HepG2 (cell line): ENCODE results near the gene CCDC9B. TPM values are rescaled to one million over a fixed set of nuclear protein-coding genes. Genes with fewer than 3 reads are reported as not detected.

Experiments used
- ELF3 ChIP-seq: IDR thresholded peaks from 2 replicates; pipeline ENCODE4 v1.6.1; 2016; ENCODE audit warnings: missing genetic modification reagents, missing compliant biosample characterization
- HNRNPH1 ChIP-seq: fragments of 200-400 bp; formaldehyde crosslinking; optimal IDR thresholded peaks from 2 replicates; pipeline ENCODE3; 2017; ENCODE audit warnings: mild to moderate bottlenecking, low read depth, low read length
- HOXA9 ChIP-seq: sonication (generic); formaldehyde crosslinking; IDR thresholded peaks from 2 replicates; pipeline ENCODE4 v1.8.1; 2022; ENCODE audit warnings: missing genetic modification reagents, mild to moderate bottlenecking, moderate library complexity, borderline replicate concordance
- MYC ChIP-seq: sonication (generic); formaldehyde crosslinking; IDR thresholded peaks from 2 replicates; pipeline ENCODE4 v1.9.0; 2021; ENCODE audit warnings: missing genetic modification reagents, borderline replicate concordance
- PHF21A ChIP-seq: sonication (generic); formaldehyde crosslinking; IDR thresholded peaks from 2 replicates; pipeline ENCODE4 v1.5.0; 2020; ENCODE audit warnings: mild to moderate bottlenecking, missing genetic modification reagents
- REPIN1 ChIP-seq: sonication (generic); formaldehyde crosslinking; IDR thresholded peaks from 2 replicates; pipeline ENCODE4 v1.8.0; 2022; ENCODE audit warnings: missing genetic modification reagents, low read depth, mild to moderate bottlenecking, borderline replicate concordance
- RNF2 ChIP-seq: fragments of 450-650 bp; conservative IDR thresholded peaks from 2 replicates; pipeline ENCODE4 v1.6.1; 2016; ENCODE audit warnings: low read depth
- SMC3 ChIP-seq: IDR thresholded peaks from 2 replicates; pipeline ENCODE4 v1.6.1; 2011; ENCODE audit warnings: low read length, improper control_type of control experiment
- SP2 ChIP-seq: sonication (generic); formaldehyde crosslinking; IDR thresholded peaks from 2 replicates; pipeline ENCODE4 v1.5.1; 2020; ENCODE audit warnings: mild to moderate bottlenecking, missing genetic modification reagents
- ZNF10 ChIP-seq: sonication (generic); formaldehyde crosslinking; IDR thresholded peaks from 2 replicates; pipeline ENCODE4 v1.4.0; 2020; ENCODE audit warnings: mild to moderate bottlenecking, low read depth, missing genetic modification reagents, borderline replicate concordance
- ZNF382 ChIP-seq: sonication (generic); formaldehyde crosslinking; IDR thresholded peaks from 2 replicates; pipeline ENCODE4 v1.5.0; 2020; ENCODE audit warnings: missing genetic modification reagents, mild to moderate bottlenecking, borderline replicate concordance
- polyA plus RNA-seq, 8 experiments: library from polyadenylated mRNA; depleted of rRNA in 3 of 8; stranded (reverse) in 7 of 8; unstranded in 1 of 8; fragments of >200 nt; fragmentation: Illumina TruSeq in 4 of 8; extraction: Trizol in 4 of 8; gene quantifications; 2 replicates each; pipeline versions ENCODE4 v1.2.1 to v1.2.3, GENCODE V29; 2011 to 2016; ENCODE audit warnings: low read depth in 4 of 8, missing spikeins in 1 of 8, mixed read lengths in 1 of 8; ENCODE audit not compliant: insufficient read depth in 1 of 8
- total RNA-seq, 5 experiments: library from RNA; depleted of rRNA; stranded (reverse); fragments of >200 nt; fragmentation: Illumina TruSeq; extraction: Trizol; gene quantifications; 2 replicates each; pipeline ENCODE4 v1.2.3, GENCODE V29; 2016; ENCODE audit warnings: low read depth in 1 of 5
- TF ChIP-seq, protein P1 (sequence below): IDR thresholded peaks from 2 replicates; pipeline ENCODE4 v1.6.1; 2012; ENCODE audit warnings: low read length, improper control_type of control experiment
- TF ChIP-seq, protein P2 (sequence below), 2 experiments: sonication (generic) in 1 of 2; formaldehyde crosslinking in 1 of 2; IDR thresholded peaks; 2 replicates each; pipeline versions ENCODE4 v1.6.1 to v1.9.0; 2014 to 2022; ENCODE audit warnings: antibody characterized with exemption in 1 of 2, borderline replicate concordance in 1 of 2, inconsistent platforms in 1 of 2, low read depth in 1 of 2, missing genetic modification reagents in 1 of 2
- TF ChIP-seq, protein P3 (sequence below): sonication (generic); formaldehyde crosslinking; IDR thresholded peaks from 2 replicates; pipeline ENCODE4 v1.4.0; 2020; ENCODE audit warnings: missing genetic modification reagents
- TF ChIP-seq, protein P4 (sequence below): sonication (generic); formaldehyde crosslinking; IDR thresholded peaks from 2 replicates; pipeline ENCODE4 v1.4.0; 2020; ENCODE audit warnings: mild to moderate bottlenecking, missing genetic modification reagents

Gene CCDC9B
- total and polyA plus RNA-seq, 2 of the 13 experiments (the other 11 are each of a cell fraction or from before 2014, with no cell fraction given) = 0.98 to 1.6 TPM

DNA sequence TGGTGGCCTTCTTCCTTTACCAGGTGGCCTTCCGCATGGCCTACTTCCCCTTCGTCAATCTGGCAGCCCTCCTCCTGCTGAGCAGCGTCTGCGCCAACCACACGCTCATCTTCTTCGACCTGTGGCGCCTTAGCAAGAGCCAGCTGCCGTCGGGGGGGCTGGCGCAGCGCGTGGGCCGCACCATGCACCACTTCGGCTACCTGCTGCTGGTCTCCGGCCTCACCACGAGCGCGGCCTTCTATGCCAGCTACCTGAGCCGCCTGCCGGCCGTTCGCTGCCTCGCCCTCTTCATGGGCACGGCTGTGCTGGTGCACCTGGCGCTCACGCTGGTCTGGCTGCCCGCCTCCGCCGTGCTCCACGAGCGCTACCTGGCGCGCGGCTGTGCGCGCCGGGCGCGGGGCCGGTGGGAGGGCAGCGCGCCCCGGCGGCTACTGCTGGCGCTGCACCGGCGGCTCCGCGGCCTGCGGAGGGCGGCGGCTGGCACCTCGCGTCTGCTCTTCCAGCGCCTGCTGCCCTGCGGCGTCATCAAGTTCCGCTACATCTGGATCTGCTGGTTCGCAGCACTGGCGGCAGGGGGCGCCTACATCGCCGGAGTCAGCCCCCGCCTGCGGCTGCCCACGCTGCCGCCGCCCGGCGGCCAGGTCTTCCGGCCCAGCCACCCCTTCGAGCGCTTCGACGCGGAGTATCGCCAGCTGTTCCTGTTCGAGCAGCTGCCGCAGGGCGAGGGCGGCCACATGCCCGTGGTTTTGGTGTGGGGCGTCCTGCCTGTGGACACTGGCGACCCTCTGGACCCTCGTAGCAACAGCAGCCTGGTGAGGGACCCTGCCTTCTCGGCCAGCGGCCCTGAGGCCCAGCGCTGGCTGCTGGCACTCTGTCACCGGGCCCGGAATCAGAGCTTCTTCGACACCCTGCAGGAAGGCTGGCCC, 27.2 kb upstream of the CCDC9B start (continued):
- TF ChIP-seq MYC (CRISPR knock-in tag) (peak; percentile 88), SMC3 (peak; percentile 30; the same call in 1 of the 2 replicates), PHF21A (CRISPR knock-in tag) (no peak), REPIN1 (CRISPR knock-in tag) (peak; percentile 79; the same call in 1 of the 2 replicates), HNRNPH1 (no peak), RNF2 (peak; percentile 97), ZNF10 (CRISPR knock-in tag) (no peak), HOXA9 (CRISPR knock-in tag) (peak; percentile 97), SP2 (no peak), ZNF382 (CRISPR knock-in tag) (no peak), ELF3 (CRISPR knock-in tag) (peak; percentile 77)
- TF ChIP-seq, protein P1, sequence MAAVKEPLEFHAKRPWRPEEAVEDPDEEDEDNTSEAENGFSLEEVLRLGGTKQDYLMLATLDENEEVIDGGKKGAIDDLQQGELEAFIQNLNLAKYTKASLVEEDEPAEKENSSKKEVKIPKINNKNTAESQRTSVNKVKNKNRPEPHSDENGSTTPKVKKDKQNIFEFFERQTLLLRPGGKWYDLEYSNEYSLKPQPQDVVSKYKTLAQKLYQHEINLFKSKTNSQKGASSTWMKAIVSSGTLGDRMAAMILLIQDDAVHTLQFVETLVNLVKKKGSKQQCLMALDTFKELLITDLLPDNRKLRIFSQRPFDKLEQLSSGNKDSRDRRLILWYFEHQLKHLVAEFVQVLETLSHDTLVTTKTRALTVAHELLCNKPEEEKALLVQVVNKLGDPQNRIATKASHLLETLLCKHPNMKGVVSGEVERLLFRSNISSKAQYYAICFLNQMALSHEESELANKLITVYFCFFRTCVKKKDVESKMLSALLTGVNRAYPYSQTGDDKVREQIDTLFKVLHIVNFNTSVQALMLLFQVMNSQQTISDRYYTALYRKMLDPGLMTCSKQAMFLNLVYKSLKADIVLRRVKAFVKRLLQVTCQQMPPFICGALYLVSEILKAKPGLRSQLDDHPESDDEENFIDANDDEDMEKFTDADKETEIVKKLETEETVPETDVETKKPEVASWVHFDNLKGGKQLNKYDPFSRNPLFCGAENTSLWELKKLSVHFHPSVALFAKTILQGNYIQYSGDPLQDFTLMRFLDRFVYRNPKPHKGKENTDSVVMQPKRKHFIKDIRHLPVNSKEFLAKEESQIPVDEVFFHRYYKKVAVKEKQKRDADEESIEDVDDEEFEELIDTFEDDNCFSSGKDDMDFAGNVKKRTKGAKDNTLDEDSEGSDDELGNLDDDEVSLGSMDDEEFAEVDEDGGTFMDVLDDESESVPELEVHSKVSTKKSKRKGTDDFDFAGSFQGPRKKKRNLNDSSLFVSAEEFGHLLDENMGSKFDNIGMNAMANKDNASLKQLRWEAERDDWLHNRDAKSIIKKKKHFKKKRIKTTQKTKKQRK = no peak
- TF ChIP-seq, protein P2, sequence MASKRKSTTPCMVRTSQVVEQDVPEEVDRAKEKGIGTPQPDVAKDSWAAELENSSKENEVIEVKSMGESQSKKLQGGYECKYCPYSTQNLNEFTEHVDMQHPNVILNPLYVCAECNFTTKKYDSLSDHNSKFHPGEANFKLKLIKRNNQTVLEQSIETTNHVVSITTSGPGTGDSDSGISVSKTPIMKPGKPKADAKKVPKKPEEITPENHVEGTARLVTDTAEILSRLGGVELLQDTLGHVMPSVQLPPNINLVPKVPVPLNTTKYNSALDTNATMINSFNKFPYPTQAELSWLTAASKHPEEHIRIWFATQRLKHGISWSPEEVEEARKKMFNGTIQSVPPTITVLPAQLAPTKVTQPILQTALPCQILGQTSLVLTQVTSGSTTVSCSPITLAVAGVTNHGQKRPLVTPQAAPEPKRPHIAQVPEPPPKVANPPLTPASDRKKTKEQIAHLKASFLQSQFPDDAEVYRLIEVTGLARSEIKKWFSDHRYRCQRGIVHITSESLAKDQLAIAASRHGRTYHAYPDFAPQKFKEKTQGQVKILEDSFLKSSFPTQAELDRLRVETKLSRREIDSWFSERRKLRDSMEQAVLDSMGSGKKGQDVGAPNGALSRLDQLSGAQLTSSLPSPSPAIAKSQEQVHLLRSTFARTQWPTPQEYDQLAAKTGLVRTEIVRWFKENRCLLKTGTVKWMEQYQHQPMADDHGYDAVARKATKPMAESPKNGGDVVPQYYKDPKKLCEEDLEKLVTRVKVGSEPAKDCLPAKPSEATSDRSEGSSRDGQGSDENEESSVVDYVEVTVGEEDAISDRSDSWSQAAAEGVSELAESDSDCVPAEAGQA (IDR thresholded peaks at IDR 0.05; ENCODE audit: low read depth) = no peak
- TF ChIP-seq, protein P2 (CRISPR knock-in tag; IDR thresholded peaks at IDR 0.05; ENCODE audit: borderline replicate concordance) = peak; percentile 99
- TF ChIP-seq, protein P3, sequence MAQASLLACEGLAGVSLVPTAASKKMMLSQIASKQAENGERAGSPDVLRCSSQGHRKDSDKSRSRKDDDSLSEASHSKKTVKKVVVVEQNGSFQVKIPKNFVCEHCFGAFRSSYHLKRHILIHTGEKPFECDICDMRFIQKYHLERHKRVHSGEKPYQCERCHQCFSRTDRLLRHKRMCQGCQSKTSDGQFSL (CRISPR knock-in tag) = 0 out of 2 replicates have a peak, but pooled peaks have one; percentile 52
- TF ChIP-seq, protein P4, sequence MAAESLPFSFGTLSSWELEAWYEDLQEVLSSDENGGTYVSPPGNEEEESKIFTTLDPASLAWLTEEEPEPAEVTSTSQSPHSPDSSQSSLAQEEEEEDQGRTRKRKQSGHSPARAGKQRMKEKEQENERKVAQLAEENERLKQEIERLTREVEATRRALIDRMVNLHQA (CRISPR knock-in tag) = 0 out of 2 replicates have a peak, but pooled peaks have one; percentile 56
